Kidney tubule cell (primary cell): ENCODE results near the gene RBM14.
"Not testable (repeated sequence)": the region's sequence is repeated elsewhere in the genome, so short reads cannot be mapped to it uniquely, and the experiment has no call there.

Source experiments
- DNase-seq: peaks from one replicate; pipeline ENCODE4 v3.0.0-alpha.2; 2018; ENCODE audit warnings: low spot score

RBM14 gene

GRCh38 chr11:66632952-66633351 is 16.5 kb downstream of the RBM14 start:
- DNase-seq = no peak

GRCh38 chr11:66636411-66636810 is 20.0 kb downstream of the RBM14 start:
- no peak for DNase-seq

- no peak for DNase-seq
Measured at GRCh38 chr11:66637557-66638176, 21.2 kb downstream of the RBM14 start.

DNA sequence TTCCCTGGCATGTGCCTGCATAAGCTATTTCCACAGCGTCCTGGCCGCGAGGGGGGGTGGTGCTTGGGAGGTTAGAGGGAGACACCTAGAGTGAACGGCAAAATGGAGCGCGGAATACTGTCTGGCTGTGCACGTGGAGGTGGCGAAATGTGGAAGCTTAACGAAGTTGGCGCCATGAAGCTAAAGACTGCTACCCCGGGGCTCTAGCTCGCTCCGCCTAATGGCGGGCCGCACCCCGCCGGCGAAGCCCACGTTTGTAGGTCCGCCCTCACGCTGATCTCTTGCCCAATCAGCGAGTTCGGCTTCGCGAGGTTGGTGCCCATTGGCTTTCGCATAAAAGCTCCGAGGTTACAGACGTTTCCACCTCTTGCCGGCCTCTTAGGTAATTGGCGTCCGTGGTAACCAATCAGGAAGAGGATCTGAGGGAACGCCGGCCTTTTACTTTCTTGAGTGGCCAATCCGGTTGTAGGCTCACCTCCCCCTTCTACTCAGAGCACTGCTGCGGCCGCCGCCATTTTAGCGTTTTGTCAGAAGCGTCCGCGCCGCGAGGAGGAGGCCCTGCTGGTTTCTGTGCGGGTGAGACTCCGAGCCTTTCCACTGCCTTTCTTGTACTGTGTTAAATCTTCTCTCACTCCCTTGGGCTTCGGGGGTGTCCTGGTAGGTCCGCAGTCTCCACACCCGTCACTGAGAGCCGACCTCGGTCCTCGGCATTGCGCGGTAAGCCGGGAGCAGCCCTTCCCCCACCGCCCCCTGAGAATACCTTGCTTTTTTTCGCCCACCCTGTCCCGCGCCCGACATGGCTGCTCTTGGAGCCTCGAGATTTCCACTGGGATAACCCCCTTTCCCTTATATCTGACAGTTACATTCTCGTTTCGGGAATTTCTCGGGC is 22.0 kb downstream of the RBM14 start, which contains the start of gene RBM4:
Gene RBM4 (plus strand): TSS at position 527 of the 889 bp plus-strand sequence. CDS start 1,009 bp downstream, outside the sequence.
- DNase-seq = peak; percentile 100

DNA sequence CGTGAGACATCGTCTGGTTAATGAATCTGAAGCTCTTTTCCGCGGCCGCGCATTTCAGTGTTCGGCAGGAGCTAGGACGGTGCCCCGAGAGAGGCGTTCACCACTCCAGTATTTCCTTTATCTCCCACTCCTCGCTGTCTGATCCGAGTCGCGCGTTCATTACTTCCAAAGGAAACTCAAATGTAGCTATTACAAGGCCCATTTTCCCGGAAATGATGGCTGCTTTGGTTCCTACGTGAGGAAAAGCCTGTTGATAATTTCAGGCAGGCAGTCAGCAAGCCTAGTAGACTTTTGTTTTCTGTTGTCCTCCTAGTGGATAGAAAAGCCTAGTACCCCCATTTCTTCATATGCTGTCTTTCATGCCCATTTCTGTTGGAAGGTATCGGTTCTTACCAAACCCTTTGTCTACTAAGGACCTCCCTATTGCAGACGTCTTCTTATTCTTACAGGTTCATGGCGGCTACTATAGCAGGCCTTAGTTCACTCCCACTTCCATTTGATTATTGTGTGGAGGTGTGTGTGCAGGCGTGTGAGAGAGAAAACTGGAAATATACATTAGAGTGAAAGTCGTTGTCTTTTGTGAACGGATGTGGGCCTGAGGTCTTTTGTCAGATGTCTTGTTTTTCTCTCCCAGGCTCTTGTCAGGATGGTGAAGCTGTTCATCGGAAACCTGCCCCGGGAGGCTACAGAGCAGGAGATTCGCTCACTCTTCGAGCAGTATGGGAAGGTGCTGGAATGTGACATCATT is 22.8 kb downstream of the RBM14 start:
- DNase-seq = peak; percentile 46

DNA sequence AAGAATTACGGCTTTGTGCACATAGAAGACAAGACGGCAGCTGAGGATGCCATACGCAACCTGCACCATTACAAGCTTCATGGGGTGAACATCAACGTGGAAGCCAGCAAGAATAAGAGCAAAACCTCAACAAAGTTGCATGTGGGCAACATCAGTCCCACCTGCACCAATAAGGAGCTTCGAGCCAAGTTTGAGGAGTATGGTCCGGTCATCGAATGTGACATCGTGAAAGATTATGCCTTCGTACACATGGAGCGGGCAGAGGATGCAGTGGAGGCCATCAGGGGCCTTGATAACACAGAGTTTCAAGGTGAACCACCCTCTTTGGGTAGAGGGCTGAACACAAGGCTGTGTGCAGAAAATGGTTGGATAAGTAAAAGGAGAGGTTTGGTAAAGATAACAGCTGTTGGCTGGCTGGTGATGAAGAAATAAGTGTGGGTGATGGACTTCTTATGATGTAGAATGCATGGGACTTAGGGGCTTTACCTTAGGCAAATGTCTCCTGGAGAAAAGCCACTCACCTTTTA is 23.4 kb downstream of the RBM14 start:
- not testable (repeated sequence) for DNase-seq

- no peak for DNase-seq
Measured at GRCh38 chr11:66641834-66642233, 25.4 kb downstream of the RBM14 start.

DNA sequence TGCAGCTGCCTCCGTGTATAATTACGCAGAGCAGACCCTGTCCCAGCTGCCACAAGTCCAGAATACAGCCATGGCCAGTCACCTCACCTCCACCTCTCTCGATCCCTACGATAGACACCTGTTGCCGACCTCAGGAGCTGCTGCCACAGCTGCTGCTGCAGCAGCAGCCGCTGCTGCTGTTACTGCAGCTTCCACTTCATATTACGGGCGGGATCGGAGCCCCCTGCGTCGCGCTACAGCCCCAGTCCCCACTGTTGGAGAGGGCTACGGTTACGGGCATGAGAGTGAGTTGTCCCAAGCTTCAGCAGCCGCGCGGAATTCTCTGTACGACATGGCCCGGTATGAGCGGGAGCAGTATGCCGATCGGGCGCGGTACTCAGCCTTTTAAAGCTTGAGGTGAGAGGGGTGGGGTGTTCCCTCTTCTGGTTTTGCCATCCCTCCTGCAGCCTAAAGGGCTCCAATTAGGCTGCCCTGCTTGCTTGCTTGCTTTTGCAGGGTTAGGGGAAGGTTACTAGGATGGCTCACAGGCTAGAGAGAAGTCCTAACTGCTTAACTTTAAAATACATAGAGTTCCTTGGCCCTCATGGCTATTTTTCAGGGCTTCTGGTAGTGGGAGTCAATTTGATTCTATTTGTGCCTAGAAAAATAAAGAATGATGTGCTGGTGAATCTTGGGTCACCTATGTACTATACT is 27.5 kb downstream of the RBM14 start:
- no peak for DNase-seq

- no peak for DNase-seq
Measured at GRCh38 chr11:66646828-66647227, 30.4 kb downstream of the RBM14 start.

GRCh38 chr11:66649903-66650302 is 33.5 kb downstream of the RBM14 start:
- DNase-seq = no peak

DNA sequence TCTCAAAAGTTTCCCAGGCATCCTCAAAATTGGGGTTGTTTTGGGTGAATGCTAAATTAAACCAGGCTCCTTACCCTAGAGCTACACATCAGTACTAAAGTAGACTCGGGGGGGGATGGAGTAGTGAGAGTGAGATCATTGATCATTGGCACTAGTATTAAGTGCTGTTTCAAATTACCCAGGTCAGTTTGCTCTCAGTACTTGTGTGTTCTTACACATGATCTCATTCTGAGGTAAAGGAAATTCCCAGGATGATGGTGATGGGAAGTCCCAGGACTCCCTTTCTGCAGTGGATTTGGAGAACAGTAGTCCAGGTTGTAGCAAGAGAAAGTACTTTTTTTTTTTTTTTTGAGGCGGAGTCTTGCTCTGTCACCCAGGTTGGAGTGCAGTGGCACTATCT is 34.6 kb downstream of the RBM14 start:
- peak; percentile 88 for DNase-seq

DNA sequence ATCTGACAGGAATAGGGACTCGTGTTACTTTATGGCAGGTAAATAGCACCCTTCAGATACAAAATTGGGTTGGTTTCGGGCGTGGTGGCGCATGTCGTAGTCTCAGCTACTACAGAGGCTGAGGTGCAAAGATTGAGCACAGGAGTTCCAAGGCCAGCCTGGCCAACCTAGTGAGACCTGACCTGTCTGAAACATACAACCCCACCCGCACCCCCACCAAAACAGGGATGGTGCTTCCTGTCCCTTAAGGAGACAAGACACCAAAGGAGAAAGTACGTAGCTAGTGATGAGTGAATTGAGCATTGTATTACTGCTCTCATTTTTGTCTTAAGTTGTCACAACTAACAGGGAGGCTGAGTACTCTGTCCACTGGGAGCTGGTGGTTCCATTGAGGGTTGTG is 36.2 kb downstream of the RBM14 start:
- DNase-seq = no peak

DNA sequence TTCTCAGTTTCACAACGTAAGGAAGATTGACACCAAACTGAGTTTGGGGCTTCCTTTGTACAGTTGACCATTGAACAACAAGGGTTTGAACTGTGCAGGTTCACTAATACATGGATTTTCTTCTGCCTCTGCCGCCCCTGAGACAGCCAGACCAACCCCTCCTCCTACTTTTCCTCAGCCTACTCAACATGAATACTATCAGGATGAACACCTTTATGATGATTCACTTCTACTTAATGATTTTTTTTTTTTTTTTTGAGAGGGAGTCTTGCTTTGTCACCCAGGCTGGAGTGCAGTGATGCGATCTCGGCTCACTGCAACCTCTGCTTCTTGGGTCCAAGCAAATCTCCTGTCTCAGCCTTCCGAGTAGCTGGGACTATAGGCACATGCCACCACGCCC is 36.7 kb downstream of the RBM14 start:
- DNase-seq = peak; percentile 76

GRCh38 chr11:66659763-66660162 is 43.3 kb downstream of the RBM14 start:
- DNase-seq = no peak

DNA sequence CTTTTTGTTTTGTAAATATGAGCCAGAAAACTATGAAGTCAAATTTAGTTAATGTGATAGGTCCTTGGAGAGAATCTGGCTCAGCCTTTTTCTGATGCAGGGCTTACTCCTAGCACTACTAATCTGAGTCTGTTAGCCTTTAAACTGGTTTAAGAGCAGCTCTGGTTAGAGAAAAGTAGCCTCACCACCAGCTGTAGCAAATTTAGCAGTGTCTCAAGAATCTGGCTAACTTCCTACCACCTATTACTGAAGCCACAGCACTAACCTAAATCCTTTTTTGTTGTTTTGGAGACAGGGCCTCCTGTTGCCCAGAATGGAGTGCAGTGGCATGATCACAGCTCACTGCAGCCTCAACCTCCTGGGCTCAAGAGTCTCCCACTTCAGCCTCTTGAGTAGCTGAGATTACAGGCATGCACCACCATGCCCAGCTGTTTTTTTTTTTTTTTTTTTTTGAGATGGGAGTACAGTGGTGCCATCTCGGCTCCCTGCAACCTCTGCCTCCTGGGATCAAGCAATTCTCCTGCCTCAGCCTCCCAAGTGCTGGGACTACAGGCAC is 47.4 kb downstream of the RBM14 start:
- no peak for DNase-seq

GRCh38 chr11:66665369-66665768 is 48.9 kb downstream of the RBM14 start:
- no peak for DNase-seq

DNA sequence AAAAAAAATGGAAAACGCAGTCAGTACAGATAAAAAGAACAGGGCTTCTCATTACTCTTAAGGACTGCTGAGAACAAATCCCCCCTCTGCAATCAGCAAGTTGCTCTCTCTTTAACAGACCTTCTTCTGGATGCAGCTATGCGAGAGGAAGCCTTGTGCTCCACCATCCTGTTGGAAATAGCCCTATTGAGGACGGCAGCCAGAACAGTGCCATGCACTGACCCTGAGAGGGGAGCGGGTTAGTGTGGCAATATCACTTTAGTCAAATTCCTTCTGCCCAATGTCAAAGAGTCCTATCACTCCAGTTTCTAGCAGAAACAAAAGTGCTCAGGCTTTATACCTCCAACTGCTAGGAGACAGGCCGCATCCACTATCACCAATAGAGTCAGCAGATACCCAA is 54.4 kb downstream of the RBM14 start:
- no peak for DNase-seq

DNA sequence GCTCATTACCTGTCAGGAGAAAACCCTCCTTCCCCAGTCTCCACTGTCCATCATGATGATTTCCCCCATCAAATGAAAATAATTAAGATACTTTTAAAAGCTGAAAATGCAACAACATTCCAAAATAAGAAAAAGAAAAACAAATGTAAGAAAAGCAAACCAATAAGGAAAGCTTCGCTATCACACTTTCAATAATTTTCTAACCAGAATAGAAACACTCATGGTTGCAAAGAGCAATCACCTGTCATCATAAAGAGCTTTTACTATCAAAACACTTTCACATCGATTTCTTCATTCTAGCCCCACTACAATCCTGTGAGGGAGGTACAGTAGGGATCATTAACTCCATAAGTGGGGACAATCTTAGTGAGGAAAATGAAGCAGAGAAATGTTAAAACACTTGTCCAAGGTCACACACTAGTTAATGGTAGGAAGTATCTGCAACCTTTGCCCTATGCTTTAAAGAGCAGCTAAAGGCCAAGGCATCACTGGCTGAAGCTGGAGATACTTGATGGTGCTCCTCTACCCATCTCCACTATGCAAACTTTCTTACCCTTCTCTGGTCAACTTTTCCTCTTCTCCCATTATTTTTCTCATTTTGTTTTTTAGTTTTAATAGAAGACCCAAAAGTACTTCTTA is 58.7 kb downstream of the RBM14 start:
- no peak for DNase-seq

DNA sequence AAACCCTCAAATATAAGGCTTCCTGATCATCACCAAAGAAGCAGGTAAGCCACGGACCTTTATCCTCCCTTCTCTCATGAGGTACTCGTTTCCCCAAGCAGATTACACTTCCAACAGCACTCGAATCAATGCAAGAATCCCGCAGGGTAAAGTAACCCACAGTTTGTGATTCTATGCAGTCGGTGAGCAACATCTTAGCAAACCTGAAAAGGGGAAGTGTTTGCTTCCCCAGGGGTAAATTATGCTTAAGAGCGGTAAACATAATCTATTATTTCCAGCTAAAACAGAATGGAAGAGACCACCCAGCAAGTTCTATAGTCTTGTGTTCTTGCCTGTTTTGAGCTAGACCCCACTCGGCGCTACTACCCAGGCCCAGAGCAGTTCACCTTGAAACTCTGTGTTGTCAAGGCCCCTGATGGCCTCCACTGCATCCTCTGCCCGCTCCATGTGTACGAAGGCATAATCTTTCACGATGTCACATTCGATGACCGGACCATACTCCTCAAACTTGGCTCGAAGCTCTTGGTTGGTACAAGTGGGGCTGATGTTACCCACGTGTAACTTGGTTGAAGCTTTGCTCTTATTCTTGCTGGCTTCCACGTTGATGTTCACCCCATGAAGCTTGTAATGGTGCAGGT is 60.0 kb downstream of the RBM14 start:
- DNase-seq = no peak
